Measurements from ENCODE around the gene GBE1.

Gene GBE1

DNA sequence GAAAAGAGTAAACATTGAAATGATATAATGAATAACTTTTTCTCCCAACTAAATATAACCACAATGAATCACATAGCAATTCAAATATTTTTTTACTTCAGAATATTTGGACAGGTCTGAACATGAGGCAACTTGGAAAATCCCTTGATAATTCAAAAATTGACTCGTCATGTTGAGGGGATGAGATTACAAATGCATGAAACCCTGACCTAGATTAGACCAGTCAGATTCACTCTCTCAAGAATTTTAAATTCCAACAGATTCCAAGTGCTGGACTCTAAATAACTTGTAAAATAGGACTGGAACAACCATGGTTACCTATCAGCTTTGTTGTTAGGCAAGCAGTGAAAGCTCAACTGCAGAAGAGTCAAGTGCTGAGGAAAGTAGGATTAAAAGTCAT lies 317.5 kb downstream of the GBE1 start:
- Histone ChIP-seq H3K27ac (ENCODE audit: low read length) (no peak overlapping the region), H3K4me2 (ENCODE audit: low read length) (no peak overlapping the region), H3K9me3 (ENCODE audit: insufficient read depth, low read length) (no peaks in the 10 kb centered on the region), H3K27me3 (ENCODE audit: low read depth, low read length) (no peaks in the 10 kb centered on the region), H3K36me3 (replicated peaks; ENCODE audit: low read depth, low read length) (no peaks in the 10 kb centered on the region), H3K79me2 (ENCODE audit: low read length) (no peaks in the 10 kb centered on the region), H4K20me1 (ENCODE audit: insufficient read depth, low read length) (no peaks in the 10 kb centered on the region), H3K4me3 (ENCODE audit: low read length) (no peak overlapping the region), H2AFZ (ENCODE audit: low read depth, low read length) (no peak overlapping the region), H3K9ac (ENCODE audit: low read length) (no peak overlapping the region), H3K4me1 (ENCODE audit: low read length) (no peaks in the 10 kb centered on the region)
- TF ChIP-seq CTCF (IDR thresholded peaks at IDR 0.05; ENCODE audit: low read depth, low read length) (no peak), EZH2phosphoT487 (IDR thresholded peaks at IDR 0.05; ENCODE audit: low read depth) (no peak)

- H3K4me3 ChIP-seq (ENCODE audit: low read length): no peak overlapping the region
- H3K79me2 ChIP-seq (ENCODE audit: low read length): no peaks in the 10 kb centered on the region
- H3K4me2 ChIP-seq (ENCODE audit: low read length): no peak overlapping the region
- TF ChIP-seq CTCF (IDR thresholded peaks at IDR 0.05; ENCODE audit: low read depth, low read length) (no peak), EZH2phosphoT487 (IDR thresholded peaks at IDR 0.05; ENCODE audit: low read depth) (no peak)
- H3K27ac ChIP-seq (ENCODE audit: low read length): no peak overlapping the region
- no peaks in the 10 kb centered on the region for H3K9me3 ChIP-seq (ENCODE audit: insufficient read depth, low read length)
- no peak overlapping the region for H3K9ac ChIP-seq (ENCODE audit: low read length)
- no peaks in the 10 kb centered on the region for H4K20me1 ChIP-seq (ENCODE audit: insufficient read depth, low read length)
- no peaks in the 10 kb centered on the region for H3K36me3 ChIP-seq (replicated peaks; ENCODE audit: low read depth, low read length)
- H3K27me3 ChIP-seq (ENCODE audit: low read depth, low read length): no peaks in the 10 kb centered on the region
- H2AFZ ChIP-seq (ENCODE audit: low read depth, low read length): no peak overlapping the region
- H3K4me1 ChIP-seq (ENCODE audit: low read length): no peaks in the 10 kb centered on the region
Measured at GRCh38 chr3:81443457-81443782, 318.0 kb downstream of the GBE1 start.

DNA sequence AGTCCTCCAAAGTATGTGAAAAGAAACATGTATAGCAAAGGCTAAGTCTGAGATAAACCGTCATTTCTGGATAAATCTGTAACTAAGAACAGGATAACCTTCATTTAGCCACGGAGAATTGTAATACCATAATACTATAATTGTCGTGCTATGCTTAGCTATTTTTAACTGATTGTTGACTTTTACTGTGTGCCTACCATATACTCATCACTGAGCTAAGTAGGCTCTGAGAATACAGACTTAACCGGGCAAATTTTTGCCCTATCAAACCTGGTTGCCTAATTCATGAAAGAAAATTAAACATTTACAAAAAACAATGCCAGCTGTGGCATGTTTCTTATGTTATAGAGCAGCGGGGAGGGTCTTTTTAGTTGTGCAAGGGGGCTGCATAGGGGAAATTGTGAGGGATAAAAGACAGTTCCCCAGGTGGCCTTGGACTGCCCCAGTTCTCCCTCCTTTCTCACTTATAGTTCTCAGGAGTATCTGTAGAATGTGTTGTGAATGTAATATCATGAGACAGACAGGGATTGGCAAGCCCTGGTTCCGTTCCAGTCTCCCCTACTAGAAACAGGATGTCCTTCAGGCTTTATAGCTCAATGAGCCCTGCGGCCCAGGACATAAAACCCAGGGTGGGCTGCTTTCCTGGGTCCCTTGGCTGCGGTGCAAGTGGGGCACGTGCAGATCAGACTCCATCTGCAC lies 318.5 kb downstream of the GBE1 start:
- no peak overlapping the region for H3K27ac ChIP-seq (ENCODE audit: low read length)
- no peaks in the 10 kb centered on the region for H3K9me3 ChIP-seq (ENCODE audit: insufficient read depth, low read length)
- H3K4me3 ChIP-seq (ENCODE audit: low read length): no peak overlapping the region
- no peaks in the 10 kb centered on the region for H3K4me1 ChIP-seq (ENCODE audit: low read length)
- no peak overlapping the region for H2AFZ ChIP-seq (ENCODE audit: low read depth, low read length)
- no peaks in the 10 kb centered on the region for H4K20me1 ChIP-seq (ENCODE audit: insufficient read depth, low read length)
- H3K4me2 ChIP-seq (ENCODE audit: low read length): no peak overlapping the region
- no peaks in the 10 kb centered on the region for H3K79me2 ChIP-seq (ENCODE audit: low read length)
- H3K9ac ChIP-seq (ENCODE audit: low read length): no peak overlapping the region
- no peaks in the 10 kb centered on the region for H3K27me3 ChIP-seq (ENCODE audit: low read depth, low read length)
- TF ChIP-seq CTCF (IDR thresholded peaks at IDR 0.05; ENCODE audit: low read depth, low read length): no peak
- no peak for TF ChIP-seq EZH2phosphoT487 (IDR thresholded peaks at IDR 0.05; ENCODE audit: low read depth)
- H3K36me3 ChIP-seq (replicated peaks; ENCODE audit: low read depth, low read length): no peaks in the 10 kb centered on the region

GRCh38 chr3:81440661-81441060 lies 320.8 kb downstream of the GBE1 start:
- peaks cover 7% of the 10 kb centered on the region for H3K4me1 ChIP-seq (ENCODE audit: low read length)
- no peaks in the 10 kb centered on the region for H3K27me3 ChIP-seq (ENCODE audit: low read depth, low read length)
- H3K9me3 ChIP-seq (ENCODE audit: insufficient read depth, low read length): no peaks in the 10 kb centered on the region
- no peaks in the 10 kb centered on the region for H3K79me2 ChIP-seq (ENCODE audit: low read length)
- H2AFZ ChIP-seq (ENCODE audit: low read depth, low read length): no peak overlapping the region
- TF ChIP-seq CTCF (IDR thresholded peaks at IDR 0.05; ENCODE audit: low read depth, low read length) (no peak), EZH2phosphoT487 (IDR thresholded peaks at IDR 0.05; ENCODE audit: low read depth) (no peak)
- H3K4me2 ChIP-seq (ENCODE audit: low read length): no peak overlapping the region
- H3K27ac ChIP-seq (ENCODE audit: low read length): no peak overlapping the region
- no peaks in the 10 kb centered on the region for H4K20me1 ChIP-seq (ENCODE audit: insufficient read depth, low read length)
- no peak overlapping the region for H3K9ac ChIP-seq (ENCODE audit: low read length)
- no peaks in the 10 kb centered on the region for H3K36me3 ChIP-seq (replicated peaks; ENCODE audit: low read depth, low read length)
- H3K4me3 ChIP-seq (ENCODE audit: low read length): no peak overlapping the region
